HG03095 (cell line): ENCODE data around the gene FCN1.

Experiments
- ATAC-seq: cut with Tn5 transposase; IDR thresholded peaks from one replicate; pipeline ENCODE4 v1.9.1; 2021; ENCODE audit warnings: moderate library complexity; ENCODE audit not compliant: unreplicated experiment

FCN1 gene

GRCh38 chr9:134915046-134915985 lies 2.4 kb downstream of the FCN1 start:
- ATAC-seq: no peak

- ATAC-seq: no peak
Observed at GRCh38 chr9:134914501-134914834, 3.2 kb downstream of the FCN1 start.

GRCh38 chr9:134913713-134914500 lies 3.8 kb downstream of the FCN1 start:
- ATAC-seq: no peak

- no peak for ATAC-seq
Observed at GRCh38 chr9:134913041-134913712, 4.5 kb downstream of the FCN1 start.

- no peak for ATAC-seq
Observed at GRCh38 chr9:134912126-134912840, 5.4 kb downstream of the FCN1 start.

GRCh38 chr9:134909511-134910481 lies 7.9 kb downstream of the FCN1 start:
- no peak for ATAC-seq

- ATAC-seq: no peak
Observed at GRCh38 chr9:134908524-134909309, 9.0 kb downstream of the FCN1 start.

- ATAC-seq: no peak
Observed at GRCh38 chr9:134902936-134903335, 14.8 kb downstream of the FCN1 start.

- no peak for ATAC-seq
Observed at GRCh38 chr9:134899818-134900217, 17.9 kb downstream of the FCN1 start.

GRCh38 chr9:134899168-134899567 lies 18.5 kb downstream of the FCN1 start:
- ATAC-seq: no peak

GRCh38 chr9:134898319-134898718 lies 19.4 kb downstream of the FCN1 start:
- no peak for ATAC-seq

GRCh38 chr9:134897584-134898170 lies 20.0 kb downstream of the FCN1 start:
- ATAC-seq: no peak

- ATAC-seq: no peak
Observed at GRCh38 chr9:134896834-134897583, 20.7 kb downstream of the FCN1 start.

GRCh38 chr9:134895908-134896833 lies 21.5 kb downstream of the FCN1 start:
- no peak for ATAC-seq

GRCh38 chr9:134895567-134895907 lies 22.2 kb downstream of the FCN1 start:
- no peak for ATAC-seq

- no peak for ATAC-seq
Observed at GRCh38 chr9:134895097-134895496, 22.6 kb downstream of the FCN1 start.
